Measurements from ENCODE around the gene ANKRD63.

The ANKRD63 gene, protein sequence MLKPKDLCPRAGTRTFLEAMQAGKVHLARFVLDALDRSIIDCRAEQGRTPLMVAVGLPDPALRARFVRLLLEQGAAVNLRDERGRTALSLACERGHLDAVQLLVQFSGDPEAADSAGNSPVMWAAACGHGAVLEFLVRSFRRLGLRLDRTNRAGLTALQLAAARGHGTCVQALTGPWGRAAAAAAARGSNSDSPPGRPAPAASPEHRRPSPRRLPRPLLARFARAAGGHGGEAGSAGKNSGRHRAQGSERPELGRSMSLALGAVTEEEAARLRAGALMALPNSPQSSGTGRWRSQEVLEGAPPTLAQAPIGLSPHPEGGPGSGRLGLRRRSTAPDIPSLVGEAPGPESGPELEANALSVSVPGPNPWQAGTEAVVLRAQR

DNA sequence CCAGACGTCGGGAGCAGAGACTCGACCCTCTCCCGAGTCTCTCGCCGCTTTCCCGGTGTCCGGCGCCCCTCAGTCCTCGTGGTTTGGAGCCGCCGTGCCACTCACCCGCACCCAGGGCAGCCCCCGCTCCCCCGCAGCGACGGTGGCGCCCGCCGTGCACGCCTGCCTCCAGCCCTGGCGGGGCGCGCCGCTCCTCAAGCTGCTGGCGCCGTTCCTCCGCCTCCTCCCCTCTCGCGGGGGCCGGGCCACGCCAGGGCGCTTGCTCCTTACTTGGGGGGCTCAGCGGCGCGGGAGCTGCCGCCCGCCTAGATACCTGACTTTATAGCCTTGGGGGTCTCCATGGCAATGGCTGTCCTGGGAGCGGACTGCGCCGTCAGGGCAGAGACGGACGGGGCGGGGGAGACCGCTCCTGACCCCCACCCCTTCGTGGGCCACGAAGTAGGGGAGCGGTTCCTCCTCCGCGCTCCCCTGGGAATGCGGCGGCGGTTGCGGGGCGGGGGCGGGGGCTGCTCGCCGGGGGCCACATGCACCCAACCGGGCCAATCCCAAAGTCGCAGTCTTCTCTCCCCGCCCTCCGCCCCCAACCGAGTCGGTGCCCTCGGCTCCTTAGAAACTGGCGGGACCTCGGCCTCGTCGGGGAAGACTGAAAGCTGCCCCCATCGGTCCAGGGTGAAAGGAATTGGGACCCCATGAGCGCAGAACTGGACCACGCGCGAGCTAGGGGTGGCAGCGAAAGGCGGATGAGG, at the start of gene ANKRD63:
Gene ANKRD63 (minus strand): TSS at position 196 of the 746 bp plus-strand sequence. CDS start 478 bp downstream, outside the sequence.
- DNase-seq: peak; percentile 68

DNA sequence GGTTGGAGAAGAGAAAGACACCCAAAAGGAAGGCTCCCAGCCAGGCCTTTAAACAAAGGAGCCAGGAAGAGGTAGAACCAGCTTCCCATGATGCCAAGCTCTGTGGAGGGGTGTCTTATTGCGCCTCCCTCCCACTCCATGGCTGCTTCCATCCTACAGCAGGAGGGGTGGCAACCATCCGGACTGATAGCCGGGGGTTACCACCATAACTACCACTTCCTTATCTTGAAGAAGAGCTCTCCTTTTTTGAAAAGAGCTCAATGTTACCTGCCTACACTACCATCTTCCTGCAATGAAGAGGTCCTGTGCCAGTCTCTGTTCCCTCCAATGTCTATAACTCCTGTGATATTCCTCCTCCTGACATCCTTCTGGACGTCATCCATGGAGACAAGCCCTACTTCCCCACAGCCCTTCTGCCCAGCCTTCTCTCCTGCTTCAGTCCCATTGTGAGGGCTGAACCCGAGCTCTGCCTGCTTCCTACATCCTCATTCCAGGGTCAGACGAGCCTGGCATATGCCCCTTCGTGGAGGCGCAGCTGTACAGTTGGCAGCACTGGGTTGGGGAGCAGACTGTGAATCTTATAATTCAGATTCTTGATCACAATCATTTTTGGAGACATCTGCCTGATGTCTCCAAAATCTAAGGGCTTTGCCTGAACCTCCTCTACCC, 49.4 kb upstream of the ANKRD63 start:
- DNase-seq: no peak

DNA sequence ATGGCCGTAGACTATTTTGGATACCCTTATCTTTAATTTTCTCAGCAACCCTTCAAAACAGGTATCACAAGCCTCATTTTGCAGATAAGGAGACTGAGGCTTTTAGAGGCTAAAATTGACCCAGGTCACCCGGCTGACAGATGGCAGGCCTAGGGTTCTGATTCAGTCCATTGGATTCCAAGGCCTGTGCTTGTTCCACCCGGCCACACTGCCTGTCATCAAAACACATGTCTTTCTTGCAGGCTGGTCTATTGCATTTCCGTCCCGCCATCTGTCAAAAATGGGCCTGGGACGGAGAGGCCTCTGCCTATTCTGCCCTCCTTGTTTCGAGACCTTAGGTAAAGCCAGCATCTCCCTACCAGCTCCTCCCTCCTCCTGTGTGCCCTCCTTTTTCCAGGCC, 48.8 kb upstream of the ANKRD63 start:
- DNase-seq: no peak

DNA sequence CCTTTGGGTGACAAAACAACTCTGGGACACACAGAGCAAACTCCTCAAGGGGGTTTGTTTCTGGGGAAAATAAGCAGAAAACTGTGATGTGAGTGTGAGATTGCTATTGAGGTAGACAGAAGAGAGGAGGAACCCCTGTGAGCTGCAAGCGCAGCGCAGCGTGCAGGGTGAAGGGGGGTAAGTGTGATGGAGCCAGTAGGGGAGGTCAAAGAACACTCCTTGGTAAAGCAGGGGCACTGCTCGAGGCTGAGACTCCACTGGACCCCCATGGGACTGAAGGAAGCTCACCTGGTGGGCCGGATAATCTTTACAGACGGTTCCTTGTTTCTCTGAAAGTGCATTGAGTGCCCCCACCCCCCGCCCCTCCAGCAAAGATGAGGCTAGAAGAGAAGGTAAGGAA, 48.2 kb upstream of the ANKRD63 start:
- no peak for DNase-seq

DNA sequence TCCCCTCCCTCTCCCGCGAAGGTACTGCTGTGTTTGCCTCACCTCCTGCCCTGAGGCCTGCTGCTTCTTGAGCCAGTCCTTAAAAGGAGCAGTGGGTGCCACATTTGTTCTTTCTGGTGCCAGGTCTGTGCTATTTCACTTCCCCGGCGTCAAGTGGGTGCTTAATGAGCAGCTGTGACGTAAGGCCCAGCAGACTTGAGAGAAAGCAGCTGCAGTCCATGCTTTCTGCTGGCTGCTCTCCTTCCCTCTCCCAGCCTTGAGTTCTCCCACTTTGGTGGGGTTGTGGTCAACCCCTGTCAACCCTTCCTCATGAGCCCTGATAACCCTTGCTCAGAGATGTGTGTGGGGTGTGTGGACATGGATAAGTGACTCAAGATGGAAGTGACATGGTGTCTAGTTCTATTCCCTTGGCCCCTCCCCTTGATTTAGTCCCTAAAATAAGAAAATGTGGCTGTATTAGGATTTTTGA, 47.5 kb upstream of the ANKRD63 start:
- peak; percentile 82 for DNase-seq

DNA sequence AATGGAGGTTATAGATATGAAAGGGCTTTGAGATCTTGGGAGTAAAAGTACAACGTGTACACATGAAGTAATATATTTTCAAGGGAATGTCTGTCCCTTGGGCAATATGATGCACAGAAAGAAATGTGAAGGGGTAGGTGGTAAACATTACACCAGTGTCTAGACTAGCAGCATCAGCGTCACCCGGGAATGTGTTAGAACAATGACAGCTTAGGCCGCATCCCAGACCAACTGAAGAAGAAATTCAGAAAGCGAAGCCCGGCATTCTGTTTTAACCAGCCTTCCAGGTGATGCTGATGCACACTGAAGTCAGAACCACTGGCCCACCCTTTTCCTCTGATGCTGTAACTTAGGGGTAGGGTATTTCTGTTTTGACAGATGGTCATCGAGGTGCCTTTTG, 46.9 kb upstream of the ANKRD63 start:
- no peak for DNase-seq

DNA sequence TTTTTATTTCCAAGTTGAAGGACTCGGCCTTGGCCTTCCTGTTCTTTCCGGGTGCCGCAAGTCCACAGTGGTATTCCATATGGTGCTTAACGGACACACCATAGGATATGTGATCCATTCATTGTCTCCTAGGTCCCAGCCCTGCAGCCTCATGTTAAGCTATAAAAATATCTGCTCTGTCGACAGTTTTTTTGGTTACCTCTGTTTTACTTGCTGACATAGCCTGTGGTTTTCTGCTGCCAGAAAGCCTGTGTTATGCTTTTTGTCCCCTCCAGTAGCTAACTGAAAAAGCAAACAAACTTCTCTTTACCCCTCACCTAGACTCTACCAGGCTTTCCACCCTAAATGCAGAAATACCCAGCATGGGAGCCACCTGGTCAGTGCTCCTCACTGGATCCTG, 45.9 kb upstream of the ANKRD63 start:
- DNase-seq: no peak

DNA sequence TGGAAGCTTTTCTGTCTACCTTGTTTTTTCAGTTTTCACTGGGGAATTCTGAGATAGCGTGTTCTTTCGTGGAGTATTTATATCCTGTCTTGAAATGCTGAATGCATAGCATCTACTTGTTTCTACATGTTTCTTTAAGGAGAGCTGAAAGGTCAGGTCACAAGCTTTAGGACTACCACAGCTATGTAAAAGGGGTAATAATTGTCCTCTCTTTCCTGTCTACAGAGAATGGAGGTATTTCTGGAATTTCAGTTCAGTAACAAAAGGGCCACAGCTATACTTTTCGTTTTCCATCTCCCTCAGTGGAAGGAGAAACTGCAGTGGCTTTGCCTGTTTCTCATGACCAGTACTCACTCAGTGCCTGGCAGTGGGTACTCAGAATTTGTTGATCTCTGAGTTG, 45.3 kb upstream of the ANKRD63 start:
- no peak for DNase-seq

DNA sequence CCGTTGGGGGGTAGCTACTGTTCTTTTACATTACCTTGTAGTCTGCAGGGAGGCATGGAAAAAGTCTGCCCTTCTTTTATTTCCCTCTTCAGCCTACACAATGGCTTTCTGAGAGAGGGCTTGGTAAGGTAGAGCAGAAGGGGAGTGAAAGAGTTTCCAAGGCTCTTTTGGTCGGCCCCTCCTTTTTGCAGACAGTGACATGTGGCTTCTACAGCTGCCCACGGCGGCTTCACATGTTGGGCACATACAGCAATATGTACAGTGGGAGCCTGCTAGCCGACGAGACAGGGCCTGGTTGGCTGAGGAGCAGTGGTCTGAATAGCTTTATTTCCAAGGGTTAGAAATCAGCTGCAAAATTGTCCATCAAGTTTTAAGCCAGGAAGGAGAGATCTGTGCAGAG, 44.6 kb upstream of the ANKRD63 start:
- DNase-seq: no peak

DNA sequence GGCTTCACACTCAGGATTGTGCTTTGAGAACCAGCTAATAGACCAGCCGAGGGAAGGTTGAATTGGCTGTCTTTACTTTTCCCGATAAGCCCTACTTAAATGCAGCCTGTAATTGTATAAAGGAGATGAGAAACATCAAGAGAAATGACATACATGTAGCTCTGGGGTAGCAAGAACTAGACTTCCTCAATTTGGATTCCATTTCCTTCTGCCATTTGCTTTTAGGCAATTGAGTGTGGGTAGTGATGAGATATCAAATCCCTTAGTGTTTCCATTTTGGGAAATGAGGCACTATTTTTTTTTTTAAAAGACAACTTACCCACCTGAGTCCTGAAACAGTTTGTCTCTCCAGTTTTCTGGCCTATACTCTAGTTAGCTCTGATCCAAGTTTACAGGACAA, 42.8 kb upstream of the ANKRD63 start:
- no peak for DNase-seq

DNA sequence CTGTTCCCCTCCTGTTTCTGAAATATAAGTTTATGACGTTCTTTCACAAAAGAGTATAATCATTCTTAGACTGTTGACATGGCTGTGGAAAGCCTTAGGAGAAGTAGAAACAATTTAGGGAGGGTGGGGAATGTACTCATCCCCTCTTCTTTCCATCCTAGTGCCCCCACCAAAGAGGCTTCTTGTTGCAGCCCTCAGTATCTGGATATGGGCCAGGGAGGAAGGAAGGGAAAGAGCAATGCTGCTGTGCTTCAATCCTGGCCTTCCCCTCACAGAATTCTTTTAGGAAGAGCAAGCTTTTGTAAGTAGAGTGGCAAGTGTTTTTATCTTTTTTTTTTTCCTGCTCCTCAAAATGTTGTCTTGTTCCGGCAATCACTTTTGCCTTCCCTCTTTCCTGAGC, 42.3 kb upstream of the ANKRD63 start:
- DNase-seq: no peak

DNA sequence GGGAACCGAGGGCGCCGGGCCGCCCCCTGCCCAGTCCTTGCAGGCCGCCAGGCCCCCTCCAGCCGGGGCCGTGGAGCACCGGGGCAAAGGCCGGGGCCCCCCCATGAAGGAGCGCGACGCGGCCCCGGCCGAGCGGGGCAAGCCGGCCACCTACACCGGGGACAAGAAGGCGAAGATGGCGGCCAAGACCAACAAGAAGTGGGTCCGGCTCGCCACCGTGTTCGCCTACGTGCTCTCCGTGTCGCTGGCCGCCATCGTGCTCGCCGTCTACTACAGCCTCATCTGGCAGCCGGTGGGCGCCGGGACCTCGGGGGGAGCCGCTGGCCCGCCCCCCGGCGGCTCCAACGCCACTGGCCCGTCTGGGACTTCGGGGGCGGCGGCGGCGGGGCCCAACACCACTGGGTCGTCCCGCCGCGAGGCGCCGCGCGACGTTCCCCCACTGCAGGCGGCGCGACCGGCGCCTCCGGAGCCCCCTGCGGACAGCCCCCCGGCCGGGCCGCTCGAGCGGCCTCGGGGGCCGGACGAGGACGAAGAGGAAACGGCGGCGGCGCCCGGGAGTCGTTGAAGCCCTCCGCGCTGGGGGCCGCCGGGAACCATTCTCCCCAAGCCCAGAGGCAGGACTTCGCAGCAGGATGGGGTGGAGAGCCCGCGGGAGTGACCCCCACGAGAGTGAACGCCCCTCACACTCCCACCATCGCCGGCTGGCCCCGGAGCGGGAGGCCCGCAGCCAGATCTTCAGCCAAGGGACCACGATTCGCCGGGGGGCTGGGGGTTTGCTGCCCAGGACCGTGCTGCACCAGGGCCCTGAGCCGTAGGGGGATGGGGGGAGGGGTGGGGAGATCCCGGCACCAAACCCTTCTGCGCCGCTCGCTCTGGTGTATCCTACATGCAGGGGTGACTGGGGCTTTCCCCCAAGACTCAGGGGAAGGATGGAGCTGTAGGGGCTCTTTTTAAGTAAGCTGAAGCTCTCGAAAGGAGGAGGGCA, 41.4 kb upstream of the ANKRD63 start:
- peak; percentile 55 for DNase-seq

DNA sequence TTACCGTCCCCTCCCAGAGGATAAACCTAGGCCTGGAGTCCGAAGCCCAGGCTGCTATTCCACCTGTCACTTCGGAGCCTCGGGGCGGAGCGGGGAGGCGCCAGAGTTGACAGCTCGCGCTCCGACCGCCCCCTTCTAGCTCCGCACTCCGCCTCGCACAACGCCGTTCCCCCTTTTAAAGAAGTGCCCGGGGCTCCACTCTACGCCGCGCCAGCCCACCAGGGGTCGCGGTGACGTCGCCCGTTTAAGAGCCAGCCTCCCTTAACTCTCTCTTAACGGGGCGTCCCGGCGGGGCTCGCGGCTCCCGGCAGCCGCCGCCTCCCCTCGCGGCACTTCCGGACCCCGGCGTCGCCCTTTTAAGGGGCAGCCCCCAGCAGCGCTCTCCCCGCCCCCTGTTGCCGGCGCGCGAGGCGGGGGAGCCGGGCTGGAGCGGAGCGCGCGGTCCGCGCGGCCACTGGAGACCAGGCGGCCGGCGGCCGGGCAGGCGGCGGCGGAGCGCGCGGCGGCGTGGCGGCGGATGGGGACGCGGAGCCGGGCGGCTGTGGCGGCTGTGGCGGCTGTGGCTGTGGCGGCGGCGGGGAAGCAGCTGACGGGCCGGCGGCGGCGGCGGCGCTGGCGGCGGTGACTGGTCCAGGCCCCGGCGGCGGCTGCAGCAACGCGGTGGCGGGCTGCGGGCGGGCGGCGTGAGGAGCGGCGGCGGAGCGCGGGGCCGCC, 40.5 kb upstream of the ANKRD63 start, which contains the start of gene INAFM2:
Gene INAFM2 (plus strand): TSS at position 454 of the 714 bp plus-strand sequence. CDS start 364 bp downstream, outside the sequence.
- DNase-seq: peak; percentile 93

DNA sequence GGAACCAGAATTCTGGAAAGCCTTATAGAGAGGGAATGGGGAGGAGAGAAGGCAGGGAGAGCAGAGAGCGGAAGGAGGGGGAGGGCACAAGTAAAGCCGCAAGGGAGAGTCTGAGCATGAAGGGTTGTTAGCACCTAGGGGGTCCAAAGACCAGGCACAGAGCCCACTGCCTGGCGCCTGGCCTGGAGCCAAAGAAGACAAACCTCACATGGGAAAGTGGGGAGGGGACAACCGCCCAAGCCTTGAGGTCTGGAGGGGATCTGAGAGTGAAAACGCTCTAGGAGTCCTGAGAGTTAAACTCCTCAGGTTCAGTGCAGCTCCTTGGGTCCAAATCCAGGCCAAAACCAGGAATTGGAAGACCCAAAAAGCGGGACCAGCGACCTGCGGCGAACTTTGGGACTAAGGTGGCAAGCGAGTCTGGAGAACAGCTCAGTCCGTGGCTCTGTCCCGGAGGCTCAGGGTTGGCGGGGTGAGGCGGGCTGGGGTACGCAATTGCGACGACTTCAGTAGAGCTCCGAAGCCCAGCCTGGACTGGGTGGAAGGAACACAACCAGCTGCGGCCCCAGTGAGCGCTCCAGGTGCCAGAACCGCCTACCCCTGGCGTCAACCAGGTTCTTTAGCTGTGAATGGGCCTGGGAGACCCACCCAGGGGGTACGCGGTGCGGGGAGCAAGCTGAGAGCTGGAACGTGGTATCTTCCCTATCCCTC, 39.8 kb upstream of the ANKRD63 start:
- no peak for DNase-seq

DNA sequence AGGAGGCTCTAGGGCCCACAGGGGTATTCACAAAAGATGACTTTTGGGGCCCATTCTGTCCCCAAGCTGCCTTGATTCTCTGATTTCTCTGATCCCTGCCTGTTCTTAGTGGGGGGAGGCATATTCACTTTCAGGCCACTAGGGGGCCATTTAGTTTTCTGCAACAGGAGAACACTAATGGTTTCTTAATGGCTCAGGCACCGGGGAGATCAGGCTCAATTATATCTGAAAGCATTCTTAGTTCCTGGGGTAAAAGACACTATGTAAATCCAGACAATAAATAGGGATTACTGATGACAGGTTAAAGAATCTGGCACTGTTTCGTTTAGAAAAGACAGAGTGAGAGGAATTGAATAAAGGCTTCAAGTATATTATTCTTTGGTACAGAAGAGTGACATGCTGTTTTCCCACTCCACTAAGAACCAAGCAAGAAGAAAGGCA, 38.1 kb upstream of the ANKRD63 start:
- peak; percentile 72 for DNase-seq

DNA sequence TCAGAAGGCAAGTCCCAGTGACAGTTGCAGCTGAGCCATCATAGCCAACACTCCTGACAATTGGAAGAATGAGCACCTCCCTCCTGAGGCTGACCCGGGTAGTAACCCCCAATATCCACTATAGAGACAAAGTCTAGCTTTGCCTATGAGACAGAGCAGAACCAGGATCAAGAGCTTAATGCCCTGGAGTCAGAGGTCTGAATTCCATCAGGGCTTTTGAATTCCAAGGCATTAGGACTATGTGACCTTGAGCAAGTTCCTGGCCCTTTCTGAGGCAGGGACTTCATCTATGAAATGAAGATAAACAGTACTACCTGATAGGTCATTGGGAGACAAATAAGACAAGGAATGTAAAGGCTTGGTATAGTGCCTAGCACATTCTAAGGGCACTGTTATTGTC, 37.5 kb upstream of the ANKRD63 start:
- DNase-seq: no peak

DNA sequence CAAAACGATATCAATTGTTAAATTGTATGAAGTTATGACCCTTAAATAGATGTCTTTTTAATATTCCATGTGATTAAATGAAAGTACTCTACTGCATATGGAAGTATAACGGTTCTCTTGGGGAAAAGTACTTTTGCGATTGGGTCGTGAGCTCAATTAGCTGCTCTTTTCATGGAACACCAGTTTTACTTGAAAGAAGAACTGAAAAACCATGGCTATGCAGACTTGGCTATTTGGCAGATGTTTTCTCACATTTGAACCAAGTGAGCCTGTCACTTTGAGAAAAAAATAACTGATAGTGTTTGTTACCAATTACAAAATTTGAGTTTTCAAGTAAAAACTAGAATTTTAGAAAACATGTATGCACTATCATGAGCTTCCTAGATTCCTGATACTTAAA, 34.7 kb upstream of the ANKRD63 start:
- DNase-seq: no peak

DNA sequence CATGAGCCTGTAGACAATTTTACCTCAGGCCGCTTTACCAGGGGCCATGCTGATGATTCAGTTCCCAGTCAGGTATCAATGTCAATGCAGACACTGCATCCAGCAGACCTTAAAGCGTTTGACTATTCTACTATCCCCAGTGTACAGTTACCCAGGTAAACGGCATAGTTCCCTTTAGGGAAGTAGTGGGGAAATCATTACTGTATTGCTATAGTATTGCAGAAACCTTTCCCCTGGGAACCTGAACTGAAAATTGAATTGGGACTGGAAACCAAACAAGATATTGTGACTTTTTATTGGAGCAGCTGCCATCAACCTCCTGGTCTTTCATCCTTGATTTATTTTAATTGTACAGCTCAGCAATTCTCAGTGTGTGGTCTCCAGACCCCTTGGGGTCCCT, 34.1 kb upstream of the ANKRD63 start:
- no peak for DNase-seq

DNA sequence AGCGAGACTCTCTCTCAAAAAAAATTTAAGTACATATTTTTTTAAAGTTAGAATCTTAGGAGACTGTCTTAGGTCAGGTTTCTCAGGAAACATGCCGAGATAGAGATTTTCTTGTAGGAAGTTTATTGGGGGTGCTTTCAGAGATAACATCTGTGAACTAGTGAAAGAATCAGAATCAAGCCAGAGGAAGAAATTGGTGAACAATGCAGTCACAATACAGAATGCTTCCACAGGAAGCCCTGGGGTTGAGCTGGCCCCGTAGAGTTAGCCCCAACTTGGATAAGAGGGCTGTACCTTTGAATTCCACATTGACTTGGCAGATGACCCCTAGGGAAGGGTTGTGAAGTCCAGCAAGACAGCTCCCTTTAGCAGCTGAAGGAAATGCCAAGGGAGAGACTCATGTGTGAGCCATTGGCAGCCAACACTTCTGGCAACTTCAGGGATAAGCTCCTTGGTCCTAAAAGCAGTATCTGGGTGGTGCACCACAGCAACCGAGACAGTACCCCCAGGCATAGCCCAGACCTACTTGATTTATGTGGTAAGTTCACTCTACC, 31.9 kb upstream of the ANKRD63 start:
- DNase-seq: no peak

Data from DMS53 (cell line).